ENCODE measurements around the gene POLD4. TPM values are rescaled to one million over a fixed set of nuclear protein-coding genes. Genes with fewer than 3 reads are reported as not detected.

The POLD4 gene
- total RNA-seq, 4 donors from 2014 or later, result 57.4 to 115 (median 87.9) TPM

DNA sequence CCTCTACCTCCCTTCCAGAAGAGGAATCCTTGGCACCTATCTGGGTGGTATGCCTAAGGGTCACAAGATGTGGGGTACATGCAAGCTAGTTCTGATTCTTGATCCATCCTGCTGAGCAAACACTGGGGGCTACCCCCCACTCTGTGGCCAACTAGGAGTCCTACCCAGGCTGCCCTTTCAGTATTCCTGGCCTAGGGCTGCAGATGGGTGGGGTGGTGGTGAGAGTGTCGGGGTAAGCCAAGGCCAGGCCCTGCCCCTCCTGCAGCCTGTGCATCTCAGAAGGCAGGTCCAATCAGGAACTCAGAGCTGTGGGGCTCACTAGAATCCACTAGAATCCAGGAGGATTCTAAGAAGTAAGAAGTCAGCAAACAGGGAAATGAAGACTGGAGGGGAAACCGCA lies 39.1 kb downstream of the POLD4 start:
- intact Hi-C loops (cut with DNase I; ENCODE audit: low total_unique reads) (no loop called here), in situ Hi-C loops (cut with MboI; ENCODE audit: low sequenced_read_pairs in 4 of 4) (loop anchor here in 2 of 4 donors (5.0 to 10.0 kb wide), 2 partner anchors 47 to 49 kb away; partner anchors contain the start of gene GRK2 (in 2 of the 2))
- no peak for ATAC-seq

DNA sequence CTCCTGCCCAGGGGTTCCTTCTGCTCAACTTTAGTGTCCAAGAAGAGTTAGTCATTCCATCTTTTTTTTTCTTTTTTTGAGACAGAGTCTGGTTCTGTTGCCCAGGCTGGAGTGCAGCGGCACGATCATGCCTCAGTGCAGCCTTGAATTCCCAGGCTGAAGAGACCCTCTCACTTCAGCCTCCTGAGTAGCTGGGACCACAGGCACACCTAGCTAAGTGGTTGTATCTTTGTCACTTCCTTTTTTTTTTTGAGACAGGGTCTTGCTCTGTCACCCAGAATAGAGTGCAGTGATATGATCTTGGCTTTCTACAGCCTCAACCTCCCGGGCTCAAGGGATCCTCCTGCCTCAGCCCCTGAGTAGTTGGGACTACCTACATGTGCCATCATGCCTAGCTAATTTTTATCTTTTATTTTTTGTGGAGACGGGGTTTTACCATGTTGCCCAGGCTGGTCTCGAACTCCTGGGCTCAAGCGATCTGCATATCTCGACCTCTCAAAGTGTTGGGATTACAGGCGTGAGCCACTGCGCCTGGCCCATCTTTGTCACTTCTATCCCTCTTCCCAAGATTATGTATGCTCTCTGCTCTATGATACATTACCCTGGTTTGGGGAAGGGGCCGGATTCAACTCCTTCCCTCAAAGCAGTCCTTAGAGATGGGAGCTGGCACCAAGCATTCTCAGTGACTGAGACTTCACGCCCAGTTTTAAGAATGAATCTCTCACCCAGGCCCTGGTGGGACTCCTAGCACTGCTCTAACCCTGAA lies 40.0 kb downstream of the POLD4 start:
- no peak for DNase-seq
- Histone ChIP-seq H3K4me3 (no peak overlapping the region), H3K27me3 (no peaks in the 10 kb centered on the region), H3K9me3 (no peaks in the 10 kb centered on the region), H3K27ac (no peak overlapping the region), H3K4me1 (peaks cover 1 to 3% of the 10 kb centered on the region in 2 donors), H3K36me3 (peaks cover 0 to 16% of the 10 kb centered on the region in 2 donors)
- no peak for ATAC-seq
- TF ChIP-seq, protein P1, sequence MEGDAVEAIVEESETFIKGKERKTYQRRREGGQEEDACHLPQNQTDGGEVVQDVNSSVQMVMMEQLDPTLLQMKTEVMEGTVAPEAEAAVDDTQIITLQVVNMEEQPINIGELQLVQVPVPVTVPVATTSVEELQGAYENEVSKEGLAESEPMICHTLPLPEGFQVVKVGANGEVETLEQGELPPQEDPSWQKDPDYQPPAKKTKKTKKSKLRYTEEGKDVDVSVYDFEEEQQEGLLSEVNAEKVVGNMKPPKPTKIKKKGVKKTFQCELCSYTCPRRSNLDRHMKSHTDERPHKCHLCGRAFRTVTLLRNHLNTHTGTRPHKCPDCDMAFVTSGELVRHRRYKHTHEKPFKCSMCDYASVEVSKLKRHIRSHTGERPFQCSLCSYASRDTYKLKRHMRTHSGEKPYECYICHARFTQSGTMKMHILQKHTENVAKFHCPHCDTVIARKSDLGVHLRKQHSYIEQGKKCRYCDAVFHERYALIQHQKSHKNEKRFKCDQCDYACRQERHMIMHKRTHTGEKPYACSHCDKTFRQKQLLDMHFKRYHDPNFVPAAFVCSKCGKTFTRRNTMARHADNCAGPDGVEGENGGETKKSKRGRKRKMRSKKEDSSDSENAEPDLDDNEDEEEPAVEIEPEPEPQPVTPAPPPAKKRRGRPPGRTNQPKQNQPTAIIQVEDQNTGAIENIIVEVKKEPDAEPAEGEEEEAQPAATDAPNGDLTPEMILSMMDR (IDR thresholded peaks at IDR 0.05 in 4 of 5, conservative IDR thresholded peaks at IDR 0.05 in 1 of 5), result no peak
- no peak for TF ChIP-seq POLR2A (IDR thresholded peaks at IDR 0.05)
- in situ Hi-C loops (cut with MboI; ENCODE audit: low sequenced_read_pairs in 4 of 4) (loop anchor here in 2 of 4 donors (5.0 to 10.0 kb wide), 2 partner anchors 46 to 49 kb away; partner anchors contain the start of gene GRK2 (in 2 of the 2)), intact Hi-C loops (cut with DNase I; ENCODE audit: low total_unique reads) (no loop called here)

More for the DNA sequence above, 39.1 kb downstream of the POLD4 start:
- TF ChIP-seq, protein P1 (IDR thresholded peaks at IDR 0.05 in 4 of 5, conservative IDR thresholded peaks at IDR 0.05 in 1 of 5), result no peak
- TF ChIP-seq POLR2A (IDR thresholded peaks at IDR 0.05), result no peak
- DNase-seq, result no peak
- H3K9me3 ChIP-seq, result no peaks in the 10 kb centered on the region
- peaks cover 0 to 15% of the 10 kb centered on the region in 2 donors for H3K36me3 ChIP-seq
- no peak overlapping the region for H3K27ac ChIP-seq
- no peaks in the 10 kb centered on the region for H3K27me3 ChIP-seq
- H3K4me1 ChIP-seq, result peaks cover 7 to 12% of the 10 kb centered on the region in 2 donors
- H3K4me3 ChIP-seq, result no peak overlapping the region

DNA sequence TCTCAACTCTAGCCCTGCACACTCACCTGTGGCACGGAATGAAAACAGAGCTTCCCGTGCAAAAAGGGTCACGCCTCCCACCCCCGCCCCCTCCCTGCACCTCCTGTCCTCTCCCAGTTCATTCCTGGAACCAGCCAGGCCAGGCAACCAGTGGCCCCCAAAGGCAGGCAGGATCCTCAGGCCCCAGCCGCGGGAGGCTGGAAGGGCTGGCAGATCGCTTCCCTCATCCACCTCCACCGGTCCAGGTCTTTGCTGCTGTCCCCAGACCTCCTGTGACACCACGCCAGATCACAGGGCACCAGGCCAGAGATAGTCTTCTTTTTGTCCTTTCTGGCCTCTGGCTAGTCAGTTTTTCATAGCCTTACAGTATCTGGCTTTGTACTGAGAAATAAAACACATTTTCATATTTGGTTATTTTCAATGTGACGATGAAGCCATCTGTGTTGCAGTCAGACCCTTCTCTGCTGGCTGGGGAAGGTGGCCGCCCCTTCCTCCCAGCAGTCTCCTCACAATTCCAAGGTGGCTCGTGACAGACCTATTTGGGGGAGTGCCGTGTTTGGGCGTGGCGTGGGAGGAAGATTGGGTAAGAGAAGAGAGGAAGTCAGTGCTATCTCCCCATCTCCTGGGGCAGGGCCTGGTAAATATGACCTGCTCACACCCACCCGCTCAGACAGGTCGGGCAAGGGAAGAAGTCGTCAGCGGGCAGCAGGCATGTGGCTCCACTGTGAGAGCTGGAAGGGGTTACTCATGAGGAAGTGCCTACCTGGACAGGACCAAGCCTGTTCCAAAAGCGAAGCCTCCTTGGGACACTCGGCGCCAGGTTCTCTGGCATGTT lies 40.9 kb downstream of the POLD4 start:
- Histone ChIP-seq H3K36me3 (peaks cover 0 to 20% of the 10 kb centered on the region in 2 donors), H3K9me3 (no peaks in the 10 kb centered on the region), H3K4me1 (no peaks in the 10 kb centered on the region), H3K27ac (no peak overlapping the region), H3K27me3 (no peaks in the 10 kb centered on the region), H3K4me3 (no peak overlapping the region)
- ATAC-seq, result no peak
- DNase-seq, result no peak
- in situ Hi-C loops (cut with MboI; ENCODE audit: low sequenced_read_pairs in 4 of 4) (loop anchor here in 2 of 4 donors (5.0 to 10.0 kb wide), 2 partner anchors 45 to 48 kb away; partner anchors contain the start of gene GRK2 (in 2 of the 2)), intact Hi-C loops (cut with DNase I; ENCODE audit: low total_unique reads) (no loop called here)
- TF ChIP-seq POLR2A (IDR thresholded peaks at IDR 0.05), result no peak
- TF ChIP-seq, protein P1 (IDR thresholded peaks at IDR 0.05 in 4 of 5, conservative IDR thresholded peaks at IDR 0.05 in 1 of 5), result no peak

GRCh38 chr11:67311556-67312082 lies 41.7 kb downstream of the POLD4 start:
- Histone ChIP-seq H3K36me3 (peaks cover 0 to 20% of the 10 kb centered on the region in 2 donors), H3K4me1 (no peaks in the 10 kb centered on the region), H3K9me3 (no peaks in the 10 kb centered on the region), H3K27ac (no peak overlapping the region), H3K4me3 (no peak overlapping the region), H3K27me3 (no peaks in the 10 kb centered on the region)
- TF ChIP-seq, protein P1 (IDR thresholded peaks at IDR 0.05 in 4 of 5, conservative IDR thresholded peaks at IDR 0.05 in 1 of 5), result no peak
- TF ChIP-seq POLR2A (IDR thresholded peaks at IDR 0.05), result no peak
- intact Hi-C loops (cut with DNase I; ENCODE audit: low total_unique reads), result no loop called here
- DNase-seq (no peak), ATAC-seq (no peak)
- in situ Hi-C loops (cut with MboI; ENCODE audit: low sequenced_read_pairs in 4 of 4), result loop anchor here in 2 of 4 donors (5.0 to 10.0 kb wide), 2 partner anchors 44 to 47 kb away; partner anchors contain the start of gene GRK2 (in 2 of the 2)
